Activated T-cell treated with anti-CD3 and anti-CD28 coated beads, Interleukin-2, amount 50 U/mL, for 4 hours (primary cell): ENCODE data around the gene FHIT. TPM values are rescaled to one million over a fixed set of nuclear protein-coding genes. Genes with fewer than 3 reads are reported as not detected.
"Not testable (repeated sequence)": the region's sequence is repeated elsewhere in the genome, so short reads cannot be mapped to it uniquely, and the experiment has no call there.

ENCODE experiments used
- ATAC-seq, 2 donors: fragments of 200-7000 bp; cut with Tn5 transposase; one replicate each; pipeline ENCODE4 v1.10.0; 2021
- DNase-seq: peaks from one replicate; pipeline ENCODE4 v3.0.0-alpha.2; 2020
- H3K27me3 Mint-ChIP-seq: one replicate; pipeline ENCODE4 v1.8.0; 2021; ENCODE audit warnings: low read depth, mixed read lengths
- H3K36me3 Mint-ChIP-seq: one replicate; pipeline ENCODE4 v1.8.0; 2022; ENCODE audit warnings: mixed read lengths; ENCODE audit not compliant: insufficient read depth
- H3K4me1 Mint-ChIP-seq: one replicate; pipeline ENCODE4 v1.8.0; 2021; ENCODE audit warnings: low read depth, mixed read lengths
- H3K4me3 Mint-ChIP-seq: one replicate; pipeline ENCODE4 v1.8.0; 2021; ENCODE audit warnings: mild to moderate bottlenecking, moderate library complexity, mixed read lengths
- H3K9me3 Mint-ChIP-seq: one replicate; pipeline ENCODE4 v1.8.0; 2021; ENCODE audit warnings: mixed read lengths
- total RNA-seq, 3 donors: library from RNA; stranded (reverse); gene quantifications; one replicate each; pipeline ENCODE4 v1.2.1, GENCODE V29; 2021

The FHIT gene
- total RNA-seq, 3 donors from 2014 or later = 0.66 to 5.5 (median 2.4) TPM

DNA sequence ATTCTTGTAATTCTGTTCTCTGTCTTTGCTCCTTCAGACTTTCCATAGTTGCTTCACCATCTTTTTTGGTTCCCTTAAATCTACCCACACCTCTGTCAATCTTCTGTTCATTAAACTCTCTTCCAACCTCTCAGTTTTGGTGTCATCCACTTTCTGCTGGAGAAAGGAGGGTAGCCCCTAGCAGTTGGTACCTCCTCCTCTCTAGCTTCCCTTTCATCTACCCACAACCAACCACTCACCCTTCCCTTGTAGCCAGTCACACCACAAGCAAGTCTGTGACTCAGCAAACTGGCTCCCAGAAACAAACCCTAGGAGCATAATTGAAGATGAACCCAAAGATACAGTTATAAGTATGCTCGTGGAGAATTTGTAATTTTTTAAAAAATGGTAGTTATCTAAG, 318.6 kb downstream of the FHIT start:
- H3K36me3 Mint-ChIP-seq = no peaks in the 10 kb centered on the region

GRCh38 chr3:60932170-60932569, 319.1 kb downstream of the FHIT start:
- Mint-ChIP-seq H3K36me3 (no peaks in the 10 kb centered on the region), H3K4me3 (no peak overlapping the region), H3K27me3 (no peaks in the 10 kb centered on the region), H3K4me1 (peaks cover 2% of the 10 kb centered on the region), H3K9me3 (peaks cover 3% of the 10 kb centered on the region)
- ATAC-seq (no peak), DNase-seq (no peak)

More for the DNA sequence above, 318.6 kb downstream of the FHIT start:
- ATAC-seq (no peak), DNase-seq (no peak)
- peaks cover 3% of the 10 kb centered on the region for H3K9me3 Mint-ChIP-seq
- peaks cover 2% of the 10 kb centered on the region for H3K4me1 Mint-ChIP-seq
- no peak overlapping the region for H3K4me3 Mint-ChIP-seq
- H3K27me3 Mint-ChIP-seq = no peaks in the 10 kb centered on the region

DNA sequence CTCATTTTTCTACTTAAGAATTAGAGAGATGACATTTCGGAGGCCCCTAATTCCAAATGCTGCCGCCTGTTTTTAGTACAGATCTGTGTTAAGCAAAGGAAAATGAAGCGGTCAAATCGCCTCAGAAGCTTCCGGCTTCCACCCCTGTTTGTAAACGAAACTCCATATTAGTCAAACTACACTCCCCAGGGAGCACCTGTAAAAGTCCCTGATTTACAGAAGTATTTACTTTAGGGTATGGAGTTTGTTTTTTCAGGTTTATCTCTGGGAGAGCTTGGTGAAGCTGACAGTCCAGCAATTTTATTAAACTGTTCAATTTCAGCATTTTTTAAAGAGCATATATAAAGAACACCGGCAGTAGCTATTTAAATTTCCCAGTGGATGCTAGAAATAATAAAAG, 319.8 kb downstream of the FHIT start:
- no peaks in the 10 kb centered on the region for H3K27me3 Mint-ChIP-seq
- no peak overlapping the region for H3K4me3 Mint-ChIP-seq
- ATAC-seq (no peak), DNase-seq (no peak)
- peaks cover 2% of the 10 kb centered on the region for H3K4me1 Mint-ChIP-seq
- H3K9me3 Mint-ChIP-seq = peaks cover 4% of the 10 kb centered on the region
- no peaks in the 10 kb centered on the region for H3K36me3 Mint-ChIP-seq

DNA sequence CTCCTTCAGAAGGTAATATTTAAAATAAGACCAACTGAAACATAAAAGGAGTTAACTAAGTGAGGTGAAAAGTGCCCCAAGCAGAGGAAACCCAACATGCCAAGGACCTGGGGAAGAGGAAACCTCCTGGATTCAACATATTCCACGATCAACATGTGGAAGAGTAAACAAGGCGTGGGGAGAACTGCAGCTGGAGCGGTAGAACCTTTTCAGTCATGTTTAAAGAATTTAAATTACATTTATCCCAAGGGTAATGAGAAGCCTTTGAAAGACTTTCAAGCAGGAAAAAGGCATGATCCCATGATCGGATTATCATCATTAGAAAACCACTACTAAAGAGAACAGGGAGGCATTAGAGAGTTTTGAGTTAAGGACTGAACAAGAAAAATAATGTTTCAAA, 330.7 kb downstream of the FHIT start:
- Mint-ChIP-seq H3K9me3 (peaks cover 7% of the 10 kb centered on the region), H3K4me3 (no peak overlapping the region), H3K27me3 (no peaks in the 10 kb centered on the region), H3K36me3 (no peaks in the 10 kb centered on the region), H3K4me1 (no peaks in the 10 kb centered on the region)
- no peak for DNase-seq
- ATAC-seq = no peak

GRCh38 chr3:60919296-60919695, 332.0 kb downstream of the FHIT start:
- no peak overlapping the region for H3K4me3 Mint-ChIP-seq

GRCh38 chr3:60917141-60917540, 334.1 kb downstream of the FHIT start:
- H3K4me3 Mint-ChIP-seq = no peak overlapping the region
- no peaks in the 10 kb centered on the region for H3K27me3 Mint-ChIP-seq
- no peaks in the 10 kb centered on the region for H3K4me1 Mint-ChIP-seq
- no peaks in the 10 kb centered on the region for H3K36me3 Mint-ChIP-seq
- ATAC-seq (no peak), DNase-seq (no peak)
- peaks cover 14% of the 10 kb centered on the region for H3K9me3 Mint-ChIP-seq

More at GRCh38 chr3:60919296-60919695, 332.0 kb downstream of the FHIT start:
- Mint-ChIP-seq H3K9me3 (peaks cover 7% of the 10 kb centered on the region), H3K36me3 (no peaks in the 10 kb centered on the region), H3K27me3 (no peaks in the 10 kb centered on the region), H3K4me1 (no peaks in the 10 kb centered on the region)
- no peak for ATAC-seq
- no peak for DNase-seq

- Mint-ChIP-seq H3K27me3 (no peaks in the 10 kb centered on the region), H3K4me3 (no peak overlapping the region), H3K9me3 (peaks cover 17% of the 10 kb centered on the region), H3K4me1 (no peaks in the 10 kb centered on the region), H3K36me3 (no peaks in the 10 kb centered on the region)
- ATAC-seq (no peak), DNase-seq (no peak)
Measured at GRCh38 chr3:60916546-60916945, 334.7 kb downstream of the FHIT start.

DNA sequence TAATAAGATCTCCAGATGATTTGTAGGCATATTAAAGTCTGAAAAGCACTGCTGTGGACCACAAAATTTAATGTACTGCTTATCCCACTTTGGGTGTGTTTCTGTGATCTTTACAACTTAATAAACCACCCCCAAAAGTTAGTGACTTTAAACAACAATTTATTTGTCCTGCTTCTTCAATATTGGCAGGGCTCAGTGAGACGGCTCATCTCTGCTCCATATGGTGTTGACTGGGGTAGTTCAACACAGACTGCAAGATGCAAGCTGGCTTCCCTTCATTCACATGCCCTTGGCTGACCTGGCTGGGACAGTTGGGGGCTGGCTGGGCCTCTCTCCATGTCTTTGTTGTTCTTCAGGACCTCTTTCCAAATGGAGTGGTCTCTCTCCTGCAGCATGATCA, 337.8 kb downstream of the FHIT start:
- H3K4me3 Mint-ChIP-seq = no peak overlapping the region
- DNase-seq = no peak
- peaks cover 10% of the 10 kb centered on the region for H3K9me3 Mint-ChIP-seq
- no peaks in the 10 kb centered on the region for H3K27me3 Mint-ChIP-seq
- no peak for ATAC-seq
- H3K36me3 Mint-ChIP-seq = peaks cover under 1% of the 10 kb centered on the region
- H3K4me1 Mint-ChIP-seq = no peaks in the 10 kb centered on the region

GRCh38 chr3:60912876-60913275, 338.4 kb downstream of the FHIT start:
- Mint-ChIP-seq H3K36me3 (peaks cover 2% of the 10 kb centered on the region), H3K4me3 (no peak overlapping the region), H3K4me1 (no peaks in the 10 kb centered on the region), H3K9me3 (peaks cover 10% of the 10 kb centered on the region), H3K27me3 (no peaks in the 10 kb centered on the region)
- no peak for ATAC-seq
- no peak for DNase-seq

DNA sequence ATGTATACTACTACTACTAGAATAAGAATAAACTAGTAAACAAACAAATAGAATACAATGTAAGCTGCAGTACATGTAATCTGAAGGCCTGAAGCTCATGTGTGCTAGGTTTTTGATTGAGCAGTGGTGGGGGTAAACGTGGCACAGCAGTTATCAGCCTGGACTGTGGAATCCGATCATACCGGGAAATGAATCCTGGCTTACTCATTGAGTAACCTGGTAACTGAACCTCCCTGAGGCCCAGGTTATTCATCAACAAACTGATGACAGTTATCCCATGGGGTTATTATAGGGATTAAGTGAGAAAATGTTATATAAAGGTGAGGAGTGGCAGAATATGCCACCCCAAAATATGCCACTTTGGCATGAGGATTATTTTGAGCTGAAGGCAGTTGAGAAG, 339.1 kb downstream of the FHIT start:
- Mint-ChIP-seq H3K4me3 (no peak overlapping the region), H3K27me3 (no peaks in the 10 kb centered on the region), H3K9me3 (peaks cover 10% of the 10 kb centered on the region), H3K36me3 (peaks cover 2% of the 10 kb centered on the region), H3K4me1 (no peaks in the 10 kb centered on the region)
- ATAC-seq = no peak
- no peak for DNase-seq

GRCh38 chr3:60909526-60909925, 341.7 kb downstream of the FHIT start:
- Mint-ChIP-seq H3K9me3 (peaks cover 14% of the 10 kb centered on the region), H3K4me3 (no peak overlapping the region), H3K27me3 (no peaks in the 10 kb centered on the region), H3K36me3 (peaks cover 2% of the 10 kb centered on the region), H3K4me1 (no peaks in the 10 kb centered on the region)
- ATAC-seq (no peak), DNase-seq (no peak)

- Mint-ChIP-seq H3K36me3 (peaks cover 2% of the 10 kb centered on the region), H3K4me1 (no peaks in the 10 kb centered on the region), H3K27me3 (no peaks in the 10 kb centered on the region), H3K4me3 (no peak overlapping the region), H3K9me3 (peaks cover 4% of the 10 kb centered on the region)
- no peak for ATAC-seq
- DNase-seq = no peak
Measured at GRCh38 chr3:60906283-60906682, 345.0 kb downstream of the FHIT start.

- no peak overlapping the region for H3K4me3 Mint-ChIP-seq
- DNase-seq (no peak), ATAC-seq (no peak)
- no peaks in the 10 kb centered on the region for H3K27me3 Mint-ChIP-seq
- H3K36me3 Mint-ChIP-seq = no peaks in the 10 kb centered on the region
- H3K4me1 Mint-ChIP-seq = no peaks in the 10 kb centered on the region
- H3K9me3 Mint-ChIP-seq = peaks cover 3% of the 10 kb centered on the region
Measured at GRCh38 chr3:60898321-60898720, 352.9 kb downstream of the FHIT start.

- Mint-ChIP-seq H3K4me3 (no peak overlapping the region), H3K36me3 (no peaks in the 10 kb centered on the region), H3K9me3 (peaks cover 3% of the 10 kb centered on the region), H3K4me1 (no peaks in the 10 kb centered on the region), H3K27me3 (no peaks in the 10 kb centered on the region)
- ATAC-seq = no peak
- no peak for DNase-seq
Measured at GRCh38 chr3:60893946-60894345, 357.3 kb downstream of the FHIT start.

DNA sequence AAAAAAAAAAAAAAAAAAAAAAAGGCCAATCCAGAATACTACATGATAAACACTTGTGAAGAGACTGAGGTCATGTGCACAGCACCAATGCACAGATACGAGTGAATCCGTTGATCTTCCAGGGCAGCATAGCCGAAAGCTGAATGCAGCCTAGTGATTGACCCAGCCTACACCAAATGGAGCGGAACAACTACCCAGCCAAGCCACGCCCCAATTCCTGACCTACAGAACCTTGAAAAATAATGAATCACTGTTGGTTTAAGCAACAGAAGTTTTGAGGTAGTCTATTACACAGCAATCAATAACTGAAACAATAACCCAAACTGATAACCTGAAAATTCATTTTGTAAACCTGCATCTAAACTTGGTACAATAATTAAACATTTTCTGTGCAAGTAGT, 361.0 kb downstream of the FHIT start:
- ATAC-seq (no peak), DNase-seq (no peak)
- Mint-ChIP-seq H3K36me3 (no peaks in the 10 kb centered on the region), H3K27me3 (no peaks in the 10 kb centered on the region), H3K4me1 (no peaks in the 10 kb centered on the region), H3K9me3 (peaks cover 3% of the 10 kb centered on the region), H3K4me3 (no peak overlapping the region)

GRCh38 chr3:60888952-60889351, 362.3 kb downstream of the FHIT start:
- H3K36me3 Mint-ChIP-seq, ATAC-seq, H3K4me3 Mint-ChIP-seq, H3K27me3 Mint-ChIP-seq, DNase-seq, H3K4me1 Mint-ChIP-seq, H3K9me3 Mint-ChIP-seq: not testable (repeated sequence)
